Measurements from ENCODE around the gene DGKI. TPM values are rescaled to one million over a fixed set of nuclear protein-coding genes. Genes with fewer than 3 reads are reported as not detected.

Gene DGKI
- total and polyA plus RNA-seq, 4 donors = 1.1 to 11.3 (median 5.2) TPM

- Histone ChIP-seq H3K27me3 (ENCODE audit: control insufficient read depth in 1 of 2, insufficient read depth in 2 of 2, low read length in 1 of 2) (no peaks in the 10 kb centered on the region), H3K4me1 (ENCODE audit: control insufficient read depth in 1 of 2, insufficient read depth in 2 of 2, low read length in 2 of 2) (peaks cover 0 to 6% of the 10 kb centered on the region in 2 donors), H3K27ac (ENCODE audit: low read depth in 1 of 2, low read length in 2 of 2) (no peak overlapping the region), H3K9me3 (ENCODE audit: control insufficient read depth, low read length) (no peaks in the 10 kb centered on the region), H3K4me3 (ENCODE audit: low read length in 2 of 2) (no peak overlapping the region), H3K36me3 (ENCODE audit: control insufficient read depth in 1 of 2, insufficient read depth in 2 of 2, low read length in 1 of 2) (peaks cover 0 to 3% of the 10 kb centered on the region in 2 donors)
- DNase-seq (no peak), ATAC-seq (ENCODE audit: low FRiP score) (no peak)
- intact Hi-C loops (cut with DNase I) = loop anchor here (5.0 to 10.0 kb wide), 4 partner anchors 125 to 1185 kb away; no protein-coding TSS in a partner anchor
- 80 to 82% methylated on average over 7 of the region's 7 CpGs for WGBS, 2 donors
Observed at GRCh38 chr7:137590071-137590755, 256.6 kb downstream of the DGKI start.

GRCh38 chr7:137587326-137587725, 259.4 kb downstream of the DGKI start:
- H3K27me3 ChIP-seq (ENCODE audit: control insufficient read depth in 1 of 2, insufficient read depth in 2 of 2, low read length in 1 of 2) = no peaks in the 10 kb centered on the region
- H3K27ac ChIP-seq (ENCODE audit: low read depth in 1 of 2, low read length in 2 of 2) = no peak overlapping the region
- no peak for ATAC-seq (ENCODE audit: low FRiP score)
- DNase-seq = no peak
- intact Hi-C loops (cut with DNase I) = no loop called here
- 57 to 61% methylated on average over 5 of the region's 5 CpGs for WGBS, 2 donors
- peaks cover 0 to 2% of the 10 kb centered on the region in 2 donors for H3K36me3 ChIP-seq (ENCODE audit: control insufficient read depth in 1 of 2, insufficient read depth in 2 of 2, low read length in 1 of 2)
- H3K4me1 ChIP-seq (ENCODE audit: control insufficient read depth in 1 of 2, insufficient read depth in 2 of 2, low read length in 2 of 2) = peaks cover 0 to 6% of the 10 kb centered on the region in 2 donors
- no peak overlapping the region for H3K4me3 ChIP-seq (ENCODE audit: low read length in 2 of 2)
- H3K9me3 ChIP-seq (ENCODE audit: control insufficient read depth, low read length) = no peaks in the 10 kb centered on the region

GRCh38 chr7:137585591-137585990, 261.2 kb downstream of the DGKI start:
- DNase-seq (no peak), ATAC-seq (ENCODE audit: low FRiP score) (no peak)
- no peaks in the 10 kb centered on the region for H3K4me1 ChIP-seq (ENCODE audit: control insufficient read depth in 1 of 2, insufficient read depth in 2 of 2, low read length in 2 of 2)
- H3K27ac ChIP-seq (ENCODE audit: low read depth in 1 of 2, low read length in 2 of 2) = no peak overlapping the region
- H3K27me3 ChIP-seq (ENCODE audit: control insufficient read depth in 1 of 2, insufficient read depth in 2 of 2, low read length in 1 of 2) = no peaks in the 10 kb centered on the region
- no peak overlapping the region for H3K4me3 ChIP-seq (ENCODE audit: low read length in 2 of 2)
- H3K36me3 ChIP-seq (ENCODE audit: control insufficient read depth in 1 of 2, insufficient read depth in 2 of 2, low read length in 1 of 2) = peaks cover 0 to 2% of the 10 kb centered on the region in 2 donors
- 93 to 95% methylated on average over 3 of the region's 3 CpGs for WGBS, 2 donors
- intact Hi-C loops (cut with DNase I) = no loop called here
- no peaks in the 10 kb centered on the region for H3K9me3 ChIP-seq (ENCODE audit: control insufficient read depth, low read length)

- intact Hi-C loops (cut with DNase I) = no loop called here
- H3K27me3 ChIP-seq (ENCODE audit: control insufficient read depth in 1 of 2, insufficient read depth in 2 of 2, low read length in 1 of 2) = no peaks in the 10 kb centered on the region
- ATAC-seq (ENCODE audit: low FRiP score) (no peak), DNase-seq (no peak)
- H3K4me1 ChIP-seq (ENCODE audit: control insufficient read depth in 1 of 2, insufficient read depth in 2 of 2, low read length in 2 of 2) = peaks cover 0 to 4% of the 10 kb centered on the region in 2 donors
- H3K27ac ChIP-seq (ENCODE audit: low read depth in 1 of 2, low read length in 2 of 2) = no peak overlapping the region
- H3K36me3 ChIP-seq (ENCODE audit: control insufficient read depth in 1 of 2, insufficient read depth in 2 of 2, low read length in 1 of 2) = peaks cover 0 to 2% of the 10 kb centered on the region in 2 donors
- 11 to 24% methylated on average over 1 of the region's 1 CpG for WGBS, 2 donors
- H3K9me3 ChIP-seq (ENCODE audit: control insufficient read depth, low read length) = no peaks in the 10 kb centered on the region
- no peak overlapping the region for H3K4me3 ChIP-seq (ENCODE audit: low read length in 2 of 2)
Observed at GRCh38 chr7:137583172-137583571, 263.6 kb downstream of the DGKI start.

GRCh38 chr7:137579913-137580640, 266.7 kb downstream of the DGKI start:
- H3K27me3 ChIP-seq (ENCODE audit: control insufficient read depth in 1 of 2, insufficient read depth in 2 of 2, low read length in 1 of 2) = no peaks in the 10 kb centered on the region
- H3K36me3 ChIP-seq (ENCODE audit: control insufficient read depth in 1 of 2, insufficient read depth in 2 of 2, low read length in 1 of 2) = no peaks in the 10 kb centered on the region
- peak overlapping the region in 1 of 2 donors; percentile 85 for H3K27ac ChIP-seq (ENCODE audit: low read depth in 1 of 2, low read length in 2 of 2)
- intact Hi-C loops (cut with DNase I) = no loop called here
- no peaks in the 10 kb centered on the region for H3K9me3 ChIP-seq (ENCODE audit: control insufficient read depth, low read length)
- WGBS, 2 donors = 39 to 45% methylated on average over 2 of the region's 2 CpGs
- H3K4me3 ChIP-seq (ENCODE audit: low read length in 2 of 2) = no peak overlapping the region
- peaks cover 0 to 4% of the 10 kb centered on the region in 2 donors for H3K4me1 ChIP-seq (ENCODE audit: control insufficient read depth in 1 of 2, insufficient read depth in 2 of 2, low read length in 2 of 2)
- no peak for DNase-seq
- no peak for ATAC-seq (ENCODE audit: low FRiP score)

- intact Hi-C loops (cut with DNase I) = no loop called here
- WGBS, 2 donors = 88 to 91% methylated on average over 4 of the region's 4 CpGs
- no peaks in the 10 kb centered on the region for H3K36me3 ChIP-seq (ENCODE audit: control insufficient read depth in 1 of 2, insufficient read depth in 2 of 2, low read length in 1 of 2)
- DNase-seq (no peak), ATAC-seq (ENCODE audit: low FRiP score) (no peak)
- no peak overlapping the region for H3K27ac ChIP-seq (ENCODE audit: low read depth in 1 of 2, low read length in 2 of 2)
- H3K4me3 ChIP-seq (ENCODE audit: low read length in 2 of 2) = no peak overlapping the region
- H3K9me3 ChIP-seq (ENCODE audit: control insufficient read depth, low read length) = no peaks in the 10 kb centered on the region
- no peaks in the 10 kb centered on the region for H3K27me3 ChIP-seq (ENCODE audit: control insufficient read depth in 1 of 2, insufficient read depth in 2 of 2, low read length in 1 of 2)
- peaks cover 0 to 4% of the 10 kb centered on the region in 2 donors for H3K4me1 ChIP-seq (ENCODE audit: control insufficient read depth in 1 of 2, insufficient read depth in 2 of 2, low read length in 2 of 2)
Observed at GRCh38 chr7:137578541-137578940, 268.2 kb downstream of the DGKI start.

GRCh38 chr7:137577184-137577583, 269.6 kb downstream of the DGKI start:
- Histone ChIP-seq H3K4me3 (ENCODE audit: low read length in 2 of 2) (no peak overlapping the region), H3K36me3 (ENCODE audit: control insufficient read depth in 1 of 2, insufficient read depth in 2 of 2, low read length in 1 of 2) (no peaks in the 10 kb centered on the region), H3K9me3 (ENCODE audit: control insufficient read depth, low read length) (no peaks in the 10 kb centered on the region), H3K27ac (ENCODE audit: low read depth in 1 of 2, low read length in 2 of 2) (no peak overlapping the region), H3K27me3 (ENCODE audit: control insufficient read depth in 1 of 2, insufficient read depth in 2 of 2, low read length in 1 of 2) (no peaks in the 10 kb centered on the region), H3K4me1 (ENCODE audit: control insufficient read depth in 1 of 2, insufficient read depth in 2 of 2, low read length in 2 of 2) (peaks cover 0 to 4% of the 10 kb centered on the region in 2 donors)
- intact Hi-C loops (cut with DNase I) = no loop called here
- 18 to 39% methylated on average over 1 of the region's 1 CpG for WGBS, 2 donors
- no peak for DNase-seq
- no peak for ATAC-seq (ENCODE audit: low FRiP score)

GRCh38 chr7:137576481-137576880, 270.3 kb downstream of the DGKI start:
- ATAC-seq (ENCODE audit: low FRiP score) (no peak), DNase-seq (no peak)
- no peaks in the 10 kb centered on the region for H3K27me3 ChIP-seq (ENCODE audit: control insufficient read depth in 1 of 2, insufficient read depth in 2 of 2, low read length in 1 of 2)
- no peaks in the 10 kb centered on the region for H3K9me3 ChIP-seq (ENCODE audit: control insufficient read depth, low read length)
- no peak overlapping the region for H3K4me3 ChIP-seq (ENCODE audit: low read length in 2 of 2)
- 95 to 97% methylated on average over 3 of the region's 3 CpGs for WGBS, 2 donors
- peaks cover 0 to 4% of the 10 kb centered on the region in 2 donors for H3K4me1 ChIP-seq (ENCODE audit: control insufficient read depth in 1 of 2, insufficient read depth in 2 of 2, low read length in 2 of 2)
- H3K27ac ChIP-seq (ENCODE audit: low read depth in 1 of 2, low read length in 2 of 2) = no peak overlapping the region
- intact Hi-C loops (cut with DNase I) = no loop called here
- no peaks in the 10 kb centered on the region for H3K36me3 ChIP-seq (ENCODE audit: control insufficient read depth in 1 of 2, insufficient read depth in 2 of 2, low read length in 1 of 2)

GRCh38 chr7:137574812-137575211, 272.0 kb downstream of the DGKI start:
- Histone ChIP-seq H3K4me3 (ENCODE audit: low read length in 2 of 2) (no peak overlapping the region), H3K9me3 (ENCODE audit: control insufficient read depth, low read length) (no peaks in the 10 kb centered on the region), H3K4me1 (ENCODE audit: control insufficient read depth in 1 of 2, insufficient read depth in 2 of 2, low read length in 2 of 2) (no peaks in the 10 kb centered on the region), H3K36me3 (ENCODE audit: control insufficient read depth in 1 of 2, insufficient read depth in 2 of 2, low read length in 1 of 2) (no peaks in the 10 kb centered on the region), H3K27ac (ENCODE audit: low read depth in 1 of 2, low read length in 2 of 2) (no peak overlapping the region), H3K27me3 (ENCODE audit: control insufficient read depth in 1 of 2, insufficient read depth in 2 of 2, low read length in 1 of 2) (no peaks in the 10 kb centered on the region)
- intact Hi-C loops (cut with DNase I) = no loop called here
- ATAC-seq (ENCODE audit: low FRiP score) (no peak), DNase-seq (no peak)

All from aorta (tissue), 5 donors.